Spleen (tissue), 7 donors: ENCODE data around the gene IPO8.

ENCODE experiments used
- CTCF ChIP-seq, 11 experiments: fragments of 200-600 bp in 7 of 11; fragments of 450-650 bp in 4 of 11; sonication (generic) in 4 of 11; IDR thresholded peaks in 8 of 11; conservative IDR thresholded peaks in 3 of 11; 1 replicate in 7 of 11; 2 replicates in 4 of 11; pipeline versions ENCODE4 v1.4.0 to v1.8.0; 2016 to 2021; ENCODE audit warnings: antibody characterized with exemption in 11 of 11, inconsistent platforms in 4 of 11, mild to moderate bottlenecking in 1 of 11
- POLR2A ChIP-seq, 3 donors: fragments of 450-650 bp; IDR thresholded peaks; one replicate each; pipeline ENCODE4 v1.5.1; 2017; ENCODE audit warnings: antibody characterized with exemption in 3 of 3, mild to moderate bottlenecking in 1 of 3
- POLR2AphosphoS5 ChIP-seq, 3 donors: sonication (generic); formaldehyde crosslinking; IDR thresholded peaks; one replicate each; pipeline ENCODE4 v1.5.1; 2017; ENCODE audit warnings: antibody characterized with exemption in 3 of 3
- donor health status: DM: no; HTN: no; CAD: no; lungs with moderate emphysema.
- donor health status: DM: no; HTN: no; CAD: no.
- donor health status: DM: no; HTN: no; CAD: no.

- TF ChIP-seq CTCF (IDR thresholded peaks at IDR 0.05 in 8 of 11, conservative IDR thresholded peaks at IDR 0.05 in 3 of 11) = no peak
- TF ChIP-seq POLR2AphosphoS5 (IDR thresholded peaks at IDR 0.05) = no peak
- no peak for TF ChIP-seq POLR2A (IDR thresholded peaks at IDR 0.05)
Measured at GRCh38 chr12:30706476-30706875, 10.8 kb upstream of the IPO8 start.
